ENCODE measurements around the gene FGF8.
"Not testable (repeated sequence)": the region's sequence is repeated elsewhere in the genome, so short reads cannot be mapped to it uniquely, and the experiment has no call there.

Gene FGF8, protein sequence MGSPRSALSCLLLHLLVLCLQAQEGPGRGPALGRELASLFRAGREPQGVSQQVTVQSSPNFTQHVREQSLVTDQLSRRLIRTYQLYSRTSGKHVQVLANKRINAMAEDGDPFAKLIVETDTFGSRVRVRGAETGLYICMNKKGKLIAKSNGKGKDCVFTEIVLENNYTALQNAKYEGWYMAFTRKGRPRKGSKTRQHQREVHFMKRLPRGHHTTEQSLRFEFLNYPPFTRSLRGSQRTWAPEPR

DNA sequence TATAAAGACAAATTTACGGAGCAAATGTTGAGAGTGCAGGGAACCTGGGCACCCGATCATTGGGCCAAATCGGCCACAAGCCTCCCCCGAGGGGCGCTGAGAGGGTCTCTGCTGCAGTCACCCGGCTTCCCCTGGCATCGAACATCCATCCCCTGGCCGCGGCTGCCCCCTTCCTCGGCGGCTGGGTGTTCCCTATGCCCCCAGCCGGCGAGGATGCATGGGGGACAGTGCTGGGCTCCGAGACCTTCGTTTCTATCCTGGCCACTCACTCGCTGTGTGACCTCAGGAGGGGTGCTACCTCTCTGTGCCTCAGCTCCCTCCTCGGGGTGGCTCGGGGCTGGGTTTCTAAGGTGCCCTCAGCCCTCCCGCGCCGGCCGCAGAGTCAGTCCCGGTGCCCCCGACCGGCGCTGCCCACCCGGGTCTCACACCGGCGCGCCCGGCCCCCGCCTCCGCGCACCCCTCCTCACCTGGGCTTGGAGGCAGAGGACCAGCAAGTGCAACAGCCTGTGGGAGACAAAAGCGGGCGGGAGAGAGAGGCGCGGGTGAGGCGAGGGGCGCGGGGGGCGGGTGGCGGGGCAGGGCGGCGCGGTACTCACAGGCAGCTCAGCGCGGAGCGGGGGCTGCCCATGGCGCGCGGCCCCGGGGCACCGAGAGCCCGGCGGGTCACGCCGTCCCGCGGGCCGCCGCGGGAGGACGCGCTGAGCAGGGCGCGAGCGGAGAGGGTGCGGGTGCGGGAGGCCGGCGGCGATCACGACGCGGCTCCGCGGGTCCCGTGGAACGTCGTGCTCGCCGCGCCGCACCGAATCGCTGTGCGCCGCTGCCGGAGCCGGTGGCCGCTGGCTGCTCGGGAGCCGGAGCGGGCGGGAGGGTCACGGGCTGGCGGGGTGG, at the start of gene FGF8:
Gene FGF8, minus strand, starts transcription at position 842 of the 888 bp plus-strand sequence. Its CDS starts 214 bp downstream, at position 628.
- no peak for DNase-seq

DNA sequence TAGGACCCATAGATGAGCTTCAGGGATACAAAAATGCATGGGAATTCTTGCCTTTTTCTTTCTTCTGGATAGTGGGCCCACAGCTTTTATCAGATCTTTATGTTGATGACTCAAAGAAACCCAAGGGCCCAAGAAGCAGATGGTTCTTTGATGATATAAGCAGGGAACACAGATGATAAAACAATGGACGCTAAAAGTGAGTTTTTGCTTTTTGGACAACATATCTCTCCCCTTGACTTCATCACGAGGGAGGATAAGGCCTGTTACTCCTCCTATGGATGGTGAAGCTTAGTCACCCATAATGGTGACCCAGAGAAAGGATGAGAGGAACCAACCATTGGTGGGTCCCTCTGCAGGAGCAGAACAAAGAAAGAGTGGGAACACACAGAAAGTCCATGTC, 48.8 kb upstream of the FGF8 start:
- DNase-seq: no peak

DNA sequence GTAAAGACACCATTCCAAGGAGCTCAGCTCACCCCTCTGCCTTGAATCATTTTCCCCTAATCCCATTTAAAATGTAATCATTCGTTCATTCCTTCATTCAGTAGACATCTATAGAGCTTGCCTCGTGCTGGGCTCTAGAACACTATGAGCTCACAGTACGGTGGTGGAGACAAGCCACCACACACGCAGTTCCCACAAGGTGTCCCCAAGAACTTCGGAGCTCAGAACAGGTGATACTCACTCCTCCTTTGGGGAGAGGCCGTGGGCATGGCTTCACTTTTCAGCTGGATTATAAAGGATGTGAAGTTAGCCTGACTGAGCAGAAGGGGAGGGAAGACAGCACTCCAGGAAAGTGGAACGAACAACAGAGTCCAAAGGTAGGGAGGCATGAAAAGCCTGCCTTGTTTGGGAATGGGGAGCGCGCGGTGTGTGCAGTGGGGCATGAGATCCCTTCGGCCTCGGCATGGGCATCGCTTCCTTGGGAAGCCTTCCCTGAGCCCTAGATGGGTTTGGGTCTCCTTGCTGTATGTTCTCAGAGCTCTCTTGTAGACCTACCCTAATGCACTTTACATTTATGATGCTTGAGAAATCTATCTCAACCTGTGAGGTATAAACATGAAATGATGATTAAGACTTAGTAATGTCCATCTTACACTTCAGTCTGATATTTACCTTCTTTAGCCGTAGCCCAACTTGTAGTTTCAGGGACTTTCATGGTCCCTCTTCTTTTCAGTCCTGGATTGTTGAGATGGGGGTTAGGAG, 43.1 kb upstream of the FGF8 start:
- no peak for DNase-seq

DNA sequence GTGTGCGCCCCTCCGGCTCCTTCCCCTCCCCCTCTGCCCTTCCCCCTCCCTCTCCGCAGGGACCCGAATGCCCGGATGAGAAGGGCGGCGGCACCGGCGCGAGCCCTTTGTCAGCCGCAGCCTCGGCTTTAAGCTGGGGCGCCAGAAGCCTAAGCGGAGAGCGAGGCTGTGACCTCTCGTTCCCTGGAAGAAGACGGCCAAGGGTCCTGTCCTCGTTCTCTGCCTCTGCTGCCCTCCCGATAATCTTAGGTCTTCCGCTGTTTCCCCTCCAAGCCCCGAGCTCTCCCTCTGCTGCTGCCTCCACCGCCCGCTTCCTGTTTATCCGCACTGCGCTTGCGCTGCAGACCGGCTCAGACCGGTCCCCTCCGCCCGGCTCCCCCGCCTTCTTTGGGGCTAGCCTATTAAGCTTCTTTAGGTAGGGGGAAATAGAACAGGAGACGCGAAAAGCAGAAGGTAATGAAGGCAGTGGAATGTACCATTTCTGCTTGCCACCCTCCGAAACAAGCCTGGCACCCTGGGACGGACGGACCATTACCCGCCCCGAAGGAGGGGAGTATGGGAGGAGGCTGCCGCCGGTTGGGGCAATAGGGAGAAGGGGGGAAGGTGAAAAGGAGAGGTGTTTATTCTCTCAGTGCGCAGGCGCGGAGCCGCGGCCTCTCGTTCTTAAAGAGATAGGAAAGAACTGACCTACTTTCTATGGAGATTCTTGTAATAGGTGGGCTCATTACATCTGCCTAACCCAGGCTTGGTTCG, 42.4 kb upstream of the FGF8 start, which contains the start of gene OGA:
Gene OGA, minus strand, starts transcription at position 326 of the 753 bp plus-strand sequence. CDS start 422 bp downstream, outside the sequence.
- DNase-seq: peak; percentile 99

DNA sequence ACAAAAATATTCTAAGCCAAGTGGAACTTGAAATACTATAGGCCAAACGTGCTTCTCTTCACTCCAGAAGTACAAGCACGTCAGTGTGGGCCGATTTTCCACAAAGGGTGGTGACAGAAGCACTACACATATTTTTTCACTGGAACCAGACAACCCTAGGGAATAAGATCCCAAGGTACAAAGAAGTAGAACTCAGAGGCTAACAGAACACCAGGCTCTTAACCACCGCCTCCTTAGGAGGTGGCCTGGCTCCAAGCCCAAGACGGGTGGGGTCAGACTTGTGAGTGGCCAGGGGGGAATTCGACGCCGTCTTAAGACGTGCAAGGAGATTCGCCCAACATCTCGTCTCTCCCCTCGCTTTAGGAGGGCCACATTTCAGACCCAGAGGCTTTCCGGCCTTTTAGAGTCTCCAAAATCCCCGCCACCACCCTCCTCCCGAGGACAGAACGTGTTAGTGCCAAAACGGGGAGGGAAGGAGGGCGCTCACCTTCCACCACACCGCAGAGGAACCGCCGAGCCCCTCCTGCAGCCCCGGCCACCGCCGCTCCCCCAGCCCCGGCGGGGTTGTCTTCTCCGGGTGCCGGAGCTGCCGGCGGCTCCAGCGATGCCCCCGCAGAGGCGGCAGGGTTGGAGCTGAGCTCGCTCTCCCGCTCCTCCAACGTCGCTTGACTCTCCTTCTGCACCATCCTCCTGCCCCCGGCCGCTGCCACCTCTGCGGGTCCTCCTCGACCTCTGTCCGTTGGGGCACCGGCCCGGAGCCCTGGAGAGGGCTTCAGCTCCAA, 41.6 kb upstream of the FGF8 start:
- peak; percentile 82 for DNase-seq

DNA sequence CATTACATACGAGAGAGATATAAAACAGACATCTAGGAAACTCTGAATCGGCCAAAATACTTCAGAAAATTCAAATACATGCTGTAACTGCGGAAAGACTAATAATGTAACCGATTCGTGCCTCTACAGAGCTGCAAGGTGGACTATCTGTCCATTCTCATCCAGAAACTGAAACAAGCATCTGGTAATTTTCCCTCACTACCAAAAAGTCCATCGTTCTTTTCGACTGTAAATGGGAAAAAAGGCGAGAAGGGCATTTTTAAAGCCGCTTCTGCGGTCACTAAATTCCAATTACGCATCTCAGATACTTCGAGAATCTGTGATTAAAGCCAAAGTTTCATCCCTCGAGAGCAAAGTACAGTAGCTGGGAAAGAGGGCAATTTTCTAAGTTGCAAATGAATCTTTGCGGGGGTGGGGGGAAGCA, 41.0 kb upstream of the FGF8 start:
- DNase-seq: no peak

DNA sequence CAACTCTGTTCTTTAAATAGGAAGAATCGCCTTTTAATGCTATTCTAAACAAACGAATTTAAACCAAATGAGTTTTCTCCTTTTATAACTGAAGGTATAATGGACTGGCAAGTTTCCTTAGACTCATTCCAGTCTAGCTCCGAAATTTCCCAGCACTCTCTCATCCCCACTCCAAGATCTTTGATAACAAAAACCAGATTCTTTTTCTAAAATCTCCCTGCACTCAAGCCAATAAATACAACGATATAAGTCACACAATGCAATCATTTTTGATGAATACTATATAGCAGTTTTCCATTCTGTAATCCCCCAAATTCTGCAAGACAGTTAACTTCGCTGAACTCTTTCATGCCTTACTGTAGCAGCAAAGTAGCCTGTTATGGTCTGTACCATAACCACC, 40.5 kb upstream of the FGF8 start:
- DNase-seq: no peak

DNA sequence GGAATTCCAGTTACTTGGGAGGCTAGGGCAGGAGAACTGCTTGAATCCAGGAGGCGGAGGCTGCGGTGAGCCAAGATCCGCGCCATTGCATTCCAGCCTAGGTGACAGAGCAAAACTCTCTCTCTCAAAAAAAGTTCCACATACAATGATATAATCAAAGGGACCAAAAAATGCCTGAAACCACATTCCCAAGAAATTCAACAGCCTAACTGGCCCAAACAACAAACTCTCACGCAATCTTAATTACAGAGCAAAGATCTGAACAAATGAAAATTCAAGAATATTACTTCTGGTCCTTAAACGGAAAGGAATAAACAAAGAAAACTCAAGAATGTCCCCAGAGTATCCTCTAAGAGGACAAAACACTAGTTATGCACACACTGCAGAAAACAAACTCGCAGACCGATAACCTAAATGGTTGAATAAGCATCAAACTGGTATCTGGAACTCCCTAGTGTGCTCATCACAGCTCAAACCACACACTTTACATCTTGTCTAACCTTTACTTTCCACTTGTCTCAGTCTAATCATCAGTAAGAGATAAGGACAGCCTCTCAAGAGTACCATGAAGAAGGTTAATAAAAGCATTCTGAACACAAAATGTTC, 38.7 kb upstream of the FGF8 start:
- DNase-seq: no peak

DNA sequence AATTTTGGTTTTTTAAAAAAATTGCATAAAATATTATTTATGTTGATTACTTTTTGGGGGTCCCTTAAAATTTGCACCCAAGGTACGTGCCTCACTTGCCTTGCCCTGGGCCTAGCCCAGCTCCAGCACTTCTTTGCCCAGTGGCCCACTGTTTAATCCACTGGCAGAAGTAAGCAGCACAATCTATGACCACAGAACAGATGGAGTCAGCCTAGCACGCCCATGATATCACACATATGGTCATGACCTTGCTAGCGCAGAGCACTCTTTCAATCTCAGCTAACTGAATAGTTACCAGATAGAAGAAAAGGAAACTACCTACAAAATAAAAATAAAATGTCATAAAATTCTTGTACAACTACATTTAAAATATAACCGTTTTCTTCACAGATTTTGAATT, 36.7 kb upstream of the FGF8 start:
- no peak for DNase-seq

DNA sequence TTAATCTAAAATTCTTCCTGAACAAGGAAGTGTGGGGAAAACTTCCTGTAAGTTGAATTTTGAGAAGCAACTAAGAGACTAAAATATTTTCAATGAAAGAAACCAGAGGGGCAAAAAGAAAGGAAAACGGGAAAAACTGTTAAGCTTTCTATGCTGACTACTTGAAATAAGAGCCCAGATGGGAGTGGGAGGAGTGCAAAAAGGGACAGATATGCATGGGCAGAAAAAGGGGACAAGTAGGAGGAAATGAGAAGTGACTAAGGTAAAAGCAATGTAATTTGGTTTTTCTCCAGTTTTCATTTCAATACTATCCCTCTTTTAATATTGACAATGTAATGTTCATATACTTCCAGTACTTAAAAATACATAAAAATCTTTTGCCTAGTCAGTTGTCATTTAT, 31.2 kb upstream of the FGF8 start:
- no peak for DNase-seq

DNA sequence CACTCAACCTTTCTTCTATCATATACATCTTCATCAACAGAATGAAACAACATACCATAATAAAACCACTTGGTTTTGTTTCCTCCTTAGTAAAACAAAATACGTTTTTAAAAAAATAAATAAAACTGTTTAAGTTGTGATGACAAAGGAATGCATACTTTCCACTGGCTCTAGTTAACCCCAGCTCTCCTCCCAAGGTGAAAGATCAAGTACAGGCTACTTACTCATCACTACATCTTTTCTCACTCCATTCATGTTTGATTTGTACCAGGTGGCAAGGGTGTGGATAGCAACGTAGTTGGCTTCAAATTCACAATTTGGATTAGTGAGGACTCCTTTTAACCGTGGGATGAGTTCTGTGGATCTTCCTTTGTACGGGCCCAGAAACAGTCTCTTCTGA, 27.6 kb upstream of the FGF8 start:
- no peak for DNase-seq

DNA sequence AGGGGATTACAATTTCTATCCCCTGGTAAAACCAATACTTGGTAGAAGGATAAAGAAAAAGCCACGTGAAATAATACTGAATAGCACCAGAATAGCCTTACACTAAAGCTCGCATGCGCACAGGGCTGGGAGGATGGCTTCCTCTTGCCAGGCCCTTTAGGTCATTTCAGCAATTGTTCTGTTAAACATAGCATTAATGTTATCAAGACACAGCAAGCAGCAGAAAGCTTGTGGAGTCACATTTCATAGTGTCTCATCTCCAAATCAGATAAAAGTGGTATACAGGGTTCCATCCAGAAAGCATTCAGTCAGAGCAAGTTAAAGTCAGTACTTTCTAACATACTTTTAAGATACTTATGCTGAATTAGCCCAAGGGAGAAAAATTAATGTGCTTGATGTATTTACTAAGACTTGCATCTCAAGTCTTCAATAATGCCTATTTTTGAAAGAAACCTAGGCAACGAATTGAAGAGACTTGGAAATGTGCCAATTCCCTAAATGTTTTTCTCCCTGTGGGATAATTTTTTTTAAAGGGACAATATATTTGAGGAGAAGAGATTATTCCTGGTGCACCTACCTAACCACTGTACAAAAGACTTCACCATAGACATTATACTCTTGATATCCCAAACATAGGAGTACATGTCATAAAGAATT, 21.6 kb upstream of the FGF8 start:
- DNase-seq: no peak

DNA sequence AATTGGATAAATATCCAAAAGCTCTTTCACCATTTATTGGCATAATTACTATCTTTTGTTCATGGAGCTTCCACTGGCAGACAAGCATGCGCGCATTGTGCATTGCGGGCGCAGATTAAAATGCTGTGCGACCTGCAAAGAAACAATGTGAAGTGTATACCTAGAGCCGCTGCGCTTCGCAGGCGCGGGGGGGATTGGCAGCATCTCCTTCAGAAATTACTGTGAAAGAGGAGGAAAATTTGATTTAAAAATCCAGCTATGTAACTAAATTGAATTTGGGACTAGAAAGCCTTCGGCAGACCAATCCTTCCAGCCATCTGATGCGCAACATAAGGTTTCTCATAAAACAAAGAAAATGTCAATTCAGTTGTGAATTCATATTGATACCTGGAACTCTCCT, 17.6 kb upstream of the FGF8 start:
- no peak for DNase-seq

DNA sequence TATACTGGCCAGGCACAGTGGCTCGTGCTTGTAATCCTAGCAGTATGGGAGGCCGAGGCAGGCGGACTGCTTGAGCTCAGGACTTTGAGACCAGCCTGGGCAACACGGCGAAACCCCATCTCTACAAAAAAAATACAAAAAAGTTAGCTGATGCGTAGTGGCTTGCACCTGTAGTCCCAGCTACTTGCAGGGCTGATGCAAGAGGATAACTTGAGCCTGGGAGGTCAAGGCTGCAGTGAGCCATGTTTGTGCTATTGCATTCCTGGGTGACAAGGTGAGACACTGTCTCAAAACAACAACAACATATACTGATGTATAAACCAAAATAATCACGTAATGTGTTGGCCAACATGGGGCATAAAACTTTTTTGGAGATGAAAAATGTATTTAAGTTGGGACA, 13.8 kb upstream of the FGF8 start:
- no peak for DNase-seq

DNA sequence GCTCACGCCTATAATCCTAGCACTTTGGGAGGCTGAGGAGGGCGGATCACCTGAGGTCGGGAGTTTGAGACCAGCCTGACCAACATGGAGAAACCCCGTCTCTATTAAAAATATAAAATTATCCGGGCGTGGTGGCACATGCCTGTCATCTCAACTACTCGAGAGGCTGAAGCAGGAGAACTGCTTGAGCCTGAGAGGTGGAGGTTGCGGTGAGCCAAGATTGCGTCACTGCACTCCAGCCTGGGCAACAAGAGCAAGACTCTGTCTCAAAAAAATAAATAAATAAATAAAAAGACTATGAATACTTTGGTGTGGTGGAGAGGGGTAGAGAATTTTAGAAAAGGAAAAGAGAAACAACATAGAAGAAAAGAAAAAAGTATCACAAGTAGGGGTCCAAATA, 13.3 kb upstream of the FGF8 start:
- not testable (repeated sequence) for DNase-seq

DNA sequence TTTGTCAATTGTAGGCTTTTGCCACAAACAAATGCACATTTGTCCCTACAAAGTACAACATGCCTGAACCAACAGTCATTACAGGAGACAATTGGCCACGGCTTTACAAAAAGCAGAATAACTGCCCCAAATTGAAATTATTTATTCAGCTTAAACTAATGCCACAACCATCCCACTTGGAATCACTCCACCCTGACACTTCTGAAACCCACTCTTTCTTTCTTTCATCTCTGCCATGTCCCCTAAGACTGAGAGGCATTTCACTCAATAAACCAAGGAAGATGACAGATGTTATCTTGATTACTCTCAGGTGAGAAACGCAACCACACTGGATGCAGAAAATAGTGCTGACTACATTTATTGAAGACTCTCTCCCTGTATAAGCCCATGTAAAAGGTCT, 9.9 kb upstream of the FGF8 start:
- DNase-seq: no peak

DNA sequence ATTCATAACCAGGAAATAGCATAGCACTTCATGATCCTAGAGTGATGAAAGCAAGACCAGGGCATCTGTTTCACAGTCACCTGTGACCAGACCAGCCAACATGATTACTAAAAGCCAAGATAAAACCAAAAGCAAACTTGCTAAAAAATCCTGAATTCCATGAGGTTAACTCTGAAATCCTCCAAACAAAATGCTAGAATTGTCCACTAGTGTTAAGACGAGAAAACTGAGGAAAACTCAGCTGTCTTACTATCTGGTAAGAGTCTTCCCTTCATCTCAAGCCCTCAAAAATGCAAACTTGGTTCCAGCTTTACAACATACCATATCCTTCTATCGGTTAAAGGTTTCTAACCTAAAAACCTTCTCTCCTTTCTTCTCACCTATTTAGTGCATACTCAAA, 8.6 kb upstream of the FGF8 start:
- no peak for DNase-seq

DNA sequence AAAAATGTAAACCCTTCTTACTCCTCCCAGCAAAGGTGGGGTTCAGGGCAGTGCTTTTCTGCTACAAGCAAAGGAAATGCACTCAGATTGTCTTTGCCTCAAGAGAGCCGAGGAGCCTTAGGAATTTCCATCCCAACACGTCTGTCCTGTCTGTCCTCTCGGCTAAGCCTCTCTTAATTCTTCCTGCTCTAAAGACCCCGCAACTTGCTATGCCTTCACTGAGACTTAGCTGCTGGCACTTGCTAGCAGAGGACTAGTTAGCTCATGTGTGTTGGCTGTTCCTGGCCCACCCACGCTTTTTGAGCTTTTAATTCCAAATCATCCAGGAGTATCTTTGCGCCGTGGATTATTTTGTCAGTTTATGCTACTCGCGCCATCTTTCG, 7.8 kb upstream of the FGF8 start:
- DNase-seq: no peak

DNA sequence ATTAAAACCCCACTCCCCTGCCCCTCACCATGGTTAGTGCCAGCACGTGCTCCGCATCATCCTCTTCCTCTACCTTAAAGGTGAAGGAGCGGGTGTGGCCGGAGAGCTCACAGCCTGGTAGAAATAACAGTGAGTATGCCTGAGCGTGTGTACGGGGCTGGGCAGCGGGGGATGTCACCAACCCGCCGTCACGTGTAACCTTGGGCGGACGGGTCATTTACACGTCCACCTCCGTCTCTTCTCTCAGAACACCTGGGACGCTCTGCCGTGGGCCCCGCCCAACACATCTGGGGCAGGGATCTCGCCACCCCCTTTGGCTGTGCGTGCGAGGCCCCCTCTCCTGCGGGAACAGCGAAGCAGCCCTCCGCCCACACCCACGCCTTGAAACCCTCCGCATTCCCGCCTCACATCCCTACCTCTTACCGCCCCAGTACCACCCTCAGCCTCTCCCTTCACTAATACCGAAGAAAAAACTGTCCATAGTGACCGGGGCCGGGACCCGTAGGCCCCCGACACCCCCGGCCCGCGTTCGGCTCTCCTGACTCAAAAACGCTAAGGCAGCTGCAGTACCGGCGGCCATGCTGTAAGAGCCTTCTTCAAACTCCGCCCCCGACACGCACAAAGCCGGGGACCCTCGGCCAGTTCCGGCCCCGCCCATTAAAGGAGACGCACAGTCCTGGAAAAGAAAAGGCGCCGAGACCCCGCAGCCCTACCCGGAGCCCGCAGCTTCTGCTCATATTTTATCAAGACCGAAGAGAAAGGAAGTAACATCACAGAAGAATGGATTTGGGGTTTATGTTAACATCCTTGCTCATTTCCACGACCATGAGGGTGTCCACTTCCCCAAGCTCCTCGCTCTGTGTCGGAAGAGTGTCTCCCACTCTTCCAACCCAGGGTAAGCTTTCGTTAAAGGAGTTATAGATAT, 7.2 kb upstream of the FGF8 start, which contains the start of gene NPM3:
Gene NPM3, minus strand, starts transcription at position 636 of the 925 bp plus-strand sequence. Its CDS starts 56 bp downstream, at position 580.
- DNase-seq: peak; percentile 74

Data from amniotic stem cell (primary cell).